ENCODE measurements around the gene IMP4. TPM values are rescaled to one million over a fixed set of nuclear protein-coding genes. Genes with fewer than 3 reads are reported as not detected.

IMP4 gene
- total and polyA plus RNA-seq, 2 of the 13 experiments (the other 11 are each of a cell fraction or from before 2014, with no cell fraction given): 142 to 158 TPM

- TF ChIP-seq HNF1A (IDR thresholded peaks at IDR 0.05; ENCODE audit: low read depth) (no peak), HNF1A (CRISPR knock-in tag; IDR thresholded peaks at IDR 0.05; ENCODE audit: borderline replicate concordance) (peak; percentile 27; the same call in 1 of the 2 replicates), AFF4 (CRISPR knock-in tag; IDR thresholded peaks at IDR 0.05) (0 out of 2 replicates have a peak, but pooled peaks have one; percentile 22), LBX2 (CRISPR knock-in tag; IDR thresholded peaks at IDR 0.05; ENCODE audit: borderline replicate concordance) (no peak), NFE2L1 (CRISPR knock-in tag; IDR thresholded peaks at IDR 0.05; ENCODE audit: borderline replicate concordance) (0 out of 2 replicates have a peak, but pooled peaks have one; percentile 4), HNF1B (CRISPR knock-in tag; IDR thresholded peaks at IDR 0.05) (no peak), ZNF326 (CRISPR knock-in tag; IDR thresholded peaks at IDR 0.05; ENCODE audit: borderline replicate concordance) (no peak), ZNF567 (CRISPR knock-in tag; IDR thresholded peaks at IDR 0.05; ENCODE audit: borderline replicate concordance) (no peak; the same call in 1 of the 2 replicates), ZNF496 (CRISPR knock-in tag; IDR thresholded peaks at IDR 0.05; ENCODE audit: insufficient replicate concordance) (no peak), NPAS2 (CRISPR knock-in tag; IDR thresholded peaks at IDR 0.05; ENCODE audit: borderline replicate concordance) (no peak; the same call in 1 of the 2 replicates), TFE3 (CRISPR knock-in tag; IDR thresholded peaks at IDR 0.05) (no peak; the same call in 1 of the 2 replicates), ZNF337 (CRISPR knock-in tag; IDR thresholded peaks at IDR 0.05; ENCODE audit: borderline replicate concordance, low read depth) (0 out of 2 replicates have a peak, but pooled peaks have one; percentile 53), ZNF563 (CRISPR knock-in tag; IDR thresholded peaks at IDR 0.05) (peak; percentile 88)
Observed at GRCh38 chr2:130355578-130356431, 13.1 kb downstream of the IMP4 start, which contains the start of gene PTPN18 (continued).
